COLO668 (cell line): ENCODE data around the gene RASAL2.
"Not testable (repeated sequence)": the region's sequence is repeated elsewhere in the genome, so short reads cannot be mapped to it uniquely, and the experiment has no call there.

Source experiments
- DNase-seq: peaks from one replicate; lab custom pipeline; 2025; ENCODE audit not compliant: unreplicated experiment; lab: John Stamatoyannopoulos, UW

RASAL2 gene

GRCh38 chr1:178275049-178275448 is 181.1 kb downstream of the RASAL2 start:
- DNase-seq = no peak

- no peak for DNase-seq
Observed at GRCh38 chr1:178275553-178275952, 181.6 kb downstream of the RASAL2 start.

GRCh38 chr1:178277793-178278530 is 184.1 kb downstream of the RASAL2 start:
- DNase-seq = no peak

- no peak for DNase-seq
Observed at GRCh38 chr1:178278916-178279686, 185.2 kb downstream of the RASAL2 start.

- no peak for DNase-seq
Observed at GRCh38 chr1:178282949-178283367, 189.1 kb downstream of the RASAL2 start.

- DNase-seq = no peak
Observed at GRCh38 chr1:178283409-178283808, 189.5 kb downstream of the RASAL2 start.

- DNase-seq = no peak
Observed at GRCh38 chr1:178284058-178284457, 190.2 kb downstream of the RASAL2 start.

- no peak for DNase-seq
Observed at GRCh38 chr1:178291166-178291565, 197.3 kb downstream of the RASAL2 start.

GRCh38 chr1:178294654-178295053 is 200.8 kb downstream of the RASAL2 start:
- DNase-seq = no peak

GRCh38 chr1:178300352-178300699 is 206.4 kb downstream of the RASAL2 start:
- DNase-seq = no peak

GRCh38 chr1:178301141-178301540 is 207.2 kb downstream of the RASAL2 start:
- no peak for DNase-seq

GRCh38 chr1:178307264-178307663 is 213.4 kb downstream of the RASAL2 start:
- no peak for DNase-seq

GRCh38 chr1:178308438-178308837 is 214.5 kb downstream of the RASAL2 start:
- no peak for DNase-seq

- no peak for DNase-seq
Observed at GRCh38 chr1:178310685-178311105, 216.8 kb downstream of the RASAL2 start.

- DNase-seq = no peak
Observed at GRCh38 chr1:178311164-178311563, 217.3 kb downstream of the RASAL2 start.

- not testable (repeated sequence) for DNase-seq
Observed at GRCh38 chr1:178320280-178320982, 226.5 kb downstream of the RASAL2 start.

GRCh38 chr1:178323067-178323466 is 229.2 kb downstream of the RASAL2 start:
- DNase-seq = no peak

- no peak for DNase-seq
Observed at GRCh38 chr1:178324003-178324402, 230.1 kb downstream of the RASAL2 start.

- DNase-seq = no peak
Observed at GRCh38 chr1:178328728-178329127, 234.8 kb downstream of the RASAL2 start.

- DNase-seq = no peak
Observed at GRCh38 chr1:178330153-178330552, 236.2 kb downstream of the RASAL2 start.

GRCh38 chr1:178330848-178331497 is 237.1 kb downstream of the RASAL2 start:
- no peak for DNase-seq
